HG03432 (cell line): ENCODE data around the gene DENND1A.
"Not testable (repeated sequence)": the region's sequence is repeated elsewhere in the genome, so short reads cannot be mapped to it uniquely, and the experiment has no call there.

ENCODE experiments used
- ATAC-seq: cut with Tn5 transposase; IDR thresholded peaks from one replicate; pipeline ENCODE4 v1.9.1; 2021; ENCODE audit warnings: mild to moderate bottlenecking, moderate library complexity; ENCODE audit not compliant: unreplicated experiment

The DENND1A gene

DNA sequence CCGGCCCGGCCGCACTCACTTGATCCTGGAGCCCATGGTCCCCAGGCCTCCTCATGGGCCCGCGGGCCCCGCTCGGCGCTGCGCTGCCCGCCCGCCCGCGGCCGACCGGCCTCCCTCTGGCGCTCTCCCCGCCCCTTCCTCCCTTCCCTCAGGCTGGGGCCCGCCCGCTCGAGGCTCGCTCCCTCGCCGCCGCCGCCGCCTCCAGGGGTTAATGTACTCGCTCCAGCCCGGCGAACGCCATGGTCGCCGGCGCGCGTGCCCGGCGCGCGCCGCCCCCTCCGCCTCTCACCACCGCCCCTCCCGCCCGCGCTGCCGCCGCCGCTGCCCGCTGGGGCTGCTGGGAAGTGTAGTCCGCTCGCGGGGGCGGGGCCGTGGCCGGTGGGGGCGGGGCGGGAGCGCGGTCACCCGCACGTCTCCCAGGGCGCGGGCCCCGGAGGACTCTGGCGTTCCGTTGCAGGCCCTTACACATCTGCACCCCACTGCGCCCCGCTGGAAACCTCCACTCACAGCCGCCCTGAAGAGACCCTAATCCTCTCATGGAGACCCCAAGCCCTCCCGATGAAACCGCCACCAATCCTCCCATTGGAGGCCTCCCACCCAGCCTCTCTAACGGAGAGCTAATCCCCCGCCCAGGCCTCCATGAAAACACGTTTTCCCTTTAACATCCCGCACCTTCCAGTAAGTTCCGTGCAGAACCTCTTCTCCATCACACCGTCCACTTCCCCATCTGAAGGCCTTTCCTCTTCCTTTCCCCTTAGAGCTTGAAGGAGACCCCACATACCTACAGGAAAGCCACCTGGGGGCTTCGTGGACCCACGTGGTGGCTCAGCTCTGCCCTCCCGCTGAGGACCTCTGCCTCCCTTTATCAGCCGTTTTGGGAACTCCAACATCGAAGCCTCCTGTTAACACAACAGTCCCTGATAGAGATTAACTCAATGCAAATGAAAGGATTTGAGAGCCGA lies at the start of gene DENND1A:
Gene DENND1A, minus strand, starts transcription at position 257 of the 962 bp plus-strand sequence. Its CDS starts 221 bp downstream, at position 36.
- ATAC-seq = peak; percentile 80

DNA sequence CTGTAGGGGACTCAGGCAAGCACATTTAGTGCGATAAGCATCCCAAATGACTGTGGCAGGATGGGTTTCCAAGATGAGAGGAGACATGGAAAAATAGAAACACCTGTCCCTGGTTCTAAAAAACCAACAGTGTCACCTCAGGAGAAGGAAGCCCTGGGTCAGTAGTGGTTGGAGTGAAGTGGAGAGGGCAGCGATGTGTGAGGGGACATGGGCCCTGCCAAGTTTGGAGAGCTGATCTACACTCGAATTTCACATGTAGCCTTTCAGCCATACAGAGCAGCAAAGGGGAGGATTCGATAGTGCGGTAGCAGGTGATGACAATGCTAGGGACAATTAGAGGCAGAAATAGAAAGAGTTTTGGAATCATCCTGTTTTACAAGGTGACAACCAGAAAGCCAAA lies 49.1 kb upstream of the DENND1A start:
- no peak for ATAC-seq

- not testable (repeated sequence) for ATAC-seq
These were observed 46.7 kb upstream of the DENND1A start for GRCh38 chr9:123976579-123976978.

DNA sequence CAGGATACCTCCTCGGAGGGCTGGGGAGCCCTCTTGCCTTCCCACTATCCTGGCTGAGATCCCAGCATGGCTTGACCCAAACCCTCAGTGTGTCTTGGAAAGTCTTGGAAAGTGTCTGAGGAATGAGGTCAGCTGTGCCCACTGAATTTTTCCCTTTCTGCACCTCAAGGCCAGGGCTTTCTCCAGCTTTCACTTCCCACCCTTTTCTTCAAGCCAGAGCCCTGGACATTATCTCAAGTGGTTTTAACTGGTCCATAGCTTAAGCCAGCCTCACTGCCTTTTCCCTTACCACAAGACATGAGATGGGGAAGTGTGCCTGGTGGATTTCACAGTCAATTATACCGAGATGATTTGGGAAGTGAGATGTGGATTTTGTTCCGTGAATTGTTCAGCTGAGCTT lies 45.9 kb upstream of the DENND1A start:
- no peak for ATAC-seq

- no peak for ATAC-seq
These were observed 44.5 kb upstream of the DENND1A start for GRCh38 chr9:123974471-123974870.

DNA sequence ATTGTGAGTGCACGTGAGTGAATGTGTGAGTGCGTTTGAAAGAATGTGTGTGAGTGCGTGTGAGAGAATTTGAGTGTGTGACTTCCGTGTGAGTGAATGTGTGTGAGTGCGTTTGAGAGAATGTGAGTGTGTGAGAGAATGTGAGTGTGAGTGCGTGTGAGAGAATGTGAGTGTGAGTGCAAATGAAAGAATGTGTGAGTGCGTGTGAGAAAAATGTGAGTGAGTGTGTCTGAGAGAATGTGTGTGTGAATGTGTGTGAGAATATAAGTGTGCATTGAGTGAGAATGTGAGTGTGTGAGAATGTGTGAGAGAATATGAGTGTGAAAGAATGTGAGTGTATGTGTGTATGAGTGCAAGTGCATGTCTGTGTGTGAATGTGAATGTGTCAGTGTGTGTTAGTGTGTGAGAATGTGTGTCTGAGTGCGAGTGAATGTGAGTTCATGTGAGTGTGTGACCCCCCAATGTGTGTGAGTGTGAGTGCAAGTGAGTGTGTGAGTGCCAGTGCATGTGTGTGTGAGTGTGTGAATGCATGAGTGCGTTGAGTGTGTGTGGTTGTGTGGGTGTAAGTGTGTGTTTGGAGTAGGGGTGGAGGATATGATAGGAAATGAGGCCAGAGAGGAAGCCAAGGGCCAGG lies 43.8 kb upstream of the DENND1A start:
- no peak for ATAC-seq

GRCh38 chr9:123972618-123973017 lies 42.7 kb upstream of the DENND1A start:
- ATAC-seq = no peak

DNA sequence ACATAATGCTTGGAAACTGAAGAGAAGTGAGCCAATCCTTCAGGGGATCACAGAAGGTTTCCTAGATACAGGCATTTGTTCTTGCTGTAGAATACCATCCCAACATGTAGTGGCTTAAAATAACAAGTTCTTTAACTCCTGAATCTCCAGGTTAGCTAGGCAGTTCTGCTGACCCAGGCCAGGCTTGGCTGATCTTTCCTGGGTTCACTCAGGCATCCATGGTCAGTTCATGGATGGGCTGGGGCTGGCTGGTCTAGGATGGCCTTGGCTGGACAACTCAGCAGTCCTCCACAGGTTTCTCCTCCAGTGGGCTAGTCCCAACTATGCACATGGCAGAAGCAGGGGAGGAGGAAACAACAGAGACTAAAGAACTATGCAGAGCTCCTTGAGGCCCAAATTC lies 37.4 kb upstream of the DENND1A start:
- no peak for ATAC-seq

- no peak for ATAC-seq
These were observed 36.1 kb upstream of the DENND1A start for GRCh38 chr9:123965801-123966686.

- ATAC-seq = no peak
These were observed 34.8 kb upstream of the DENND1A start for GRCh38 chr9:123964761-123965160.

DNA sequence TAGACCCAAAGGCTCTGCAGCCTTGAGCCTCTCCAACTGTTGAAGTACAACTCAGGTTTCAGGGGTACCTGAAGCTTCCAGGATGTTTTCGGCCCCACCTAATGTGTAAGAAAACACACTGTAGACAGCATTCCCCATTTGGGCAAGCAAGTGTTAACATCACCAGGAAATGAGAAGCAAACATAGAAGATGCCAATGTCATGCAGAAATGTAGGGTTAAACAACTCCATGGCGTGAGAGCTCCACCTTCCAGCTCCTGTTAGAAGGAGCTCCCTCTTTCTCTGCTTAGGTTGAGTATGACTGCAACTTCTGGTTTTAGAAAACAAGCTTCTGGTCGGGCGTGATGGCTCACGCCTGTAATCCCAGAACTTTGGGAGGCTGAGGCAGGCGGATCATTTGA lies 31.0 kb upstream of the DENND1A start:
- no peak for ATAC-seq

GRCh38 chr9:123960366-123960765 lies 30.4 kb upstream of the DENND1A start:
- no peak for ATAC-seq

GRCh38 chr9:123959787-123960186 lies 29.9 kb upstream of the DENND1A start:
- no peak for ATAC-seq

GRCh38 chr9:123957731-123958130 lies 27.8 kb upstream of the DENND1A start:
- no peak for ATAC-seq

DNA sequence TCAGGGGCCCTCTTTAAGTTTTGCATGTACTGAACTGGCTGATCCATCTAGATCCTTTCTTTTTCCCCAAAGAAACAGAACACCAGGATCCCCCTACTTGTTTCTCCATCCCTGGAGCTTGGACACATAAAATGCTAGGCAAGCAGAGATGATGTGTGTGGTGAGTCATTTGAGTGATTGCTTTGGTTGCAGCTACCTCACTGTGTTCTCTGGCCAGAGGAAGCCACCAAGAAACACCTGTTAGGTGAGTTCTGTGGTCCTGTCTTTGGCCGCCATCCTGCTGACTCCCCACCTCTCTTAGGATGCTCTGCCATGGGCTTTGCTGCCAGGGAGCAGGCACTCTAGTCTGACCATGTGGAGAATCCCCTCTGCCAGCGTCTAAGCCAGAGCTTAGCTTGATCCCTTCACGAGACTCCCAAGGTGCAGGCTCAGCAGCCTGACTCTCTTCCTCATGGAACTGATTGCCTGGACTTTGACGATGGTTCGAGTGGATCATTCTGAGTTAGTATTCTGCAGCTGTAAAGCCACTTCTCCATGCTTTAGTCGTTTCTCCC lies 27.3 kb upstream of the DENND1A start:
- no peak for ATAC-seq

DNA sequence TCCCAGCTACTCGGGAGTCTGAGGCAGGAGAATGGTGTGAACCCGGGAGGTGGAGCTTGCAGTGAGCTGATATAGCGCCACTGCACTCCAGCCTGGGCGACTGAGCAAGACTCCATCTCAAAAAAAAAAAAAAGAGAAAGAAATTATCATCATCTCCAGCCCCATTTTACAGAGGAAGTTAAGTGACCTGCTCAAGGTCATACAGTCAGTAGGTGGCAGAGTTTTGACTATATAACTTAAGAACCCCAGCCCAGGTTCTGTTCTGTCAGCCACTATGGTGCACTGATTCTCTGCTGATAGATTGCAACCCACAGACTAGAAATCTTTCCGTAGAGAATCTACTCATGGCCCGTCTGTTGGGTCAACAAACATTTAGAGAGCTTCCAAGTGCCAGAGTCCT lies 25.7 kb upstream of the DENND1A start:
- no peak for ATAC-seq

- no peak for ATAC-seq
These were observed 24.8 kb upstream of the DENND1A start for GRCh38 chr9:123954518-123955280.

- ATAC-seq = no peak
These were observed 22.9 kb upstream of the DENND1A start for GRCh38 chr9:123952641-123953495.

- no peak for ATAC-seq
These were observed 18.4 kb upstream of the DENND1A start for GRCh38 chr9:123948286-123948685.
